ENCODE measurements around the gene NAV2.

The NAV2 gene

GRCh38 chr11:19982774-19983495 is 270.3 kb downstream of the NAV2 start:
- no peak for TF ChIP-seq POLR2AphosphoS5 (IDR thresholded peaks at IDR 0.05; ENCODE audit: borderline replicate concordance, low read depth, low read length)
- no peak for TF ChIP-seq EZH2 (IDR thresholded peaks at IDR 0.05)
- TF ChIP-seq FOXP2 (optimal IDR thresholded peaks at IDR 0.05; ENCODE audit: control extremely low read depth, extremely low read length, insufficient read depth) = no peak

GRCh38 chr11:19984048-19984742 is 271.6 kb downstream of the NAV2 start:
- TF ChIP-seq FOXP2 (optimal IDR thresholded peaks at IDR 0.05; ENCODE audit: control extremely low read depth, extremely low read length, insufficient read depth) (no peak), EZH2 (IDR thresholded peaks at IDR 0.05) (no peak), POLR2AphosphoS5 (IDR thresholded peaks at IDR 0.05; ENCODE audit: borderline replicate concordance, low read depth, low read length) (no peak)
- H3K9ac ChIP-seq (ENCODE audit: insufficient read length) = no peak overlapping the region
- H3K27ac ChIP-seq = no peak overlapping the region
- no peaks in the 10 kb centered on the region for H3K9me3 ChIP-seq (ENCODE audit: low read depth, low read length)
- DNase-seq (ENCODE audit: low read depth, low spot score) = no peak
- H3K4me3 ChIP-seq = no peak overlapping the region
- no peaks in the 10 kb centered on the region for H3K36me3 ChIP-seq (ENCODE audit: insufficient read depth, low read length)

More at GRCh38 chr11:19982774-19983495, 270.3 kb downstream of the NAV2 start:
- H3K9ac ChIP-seq (ENCODE audit: insufficient read length) = no peak overlapping the region
- no peak overlapping the region for H3K4me3 ChIP-seq
- no peak overlapping the region for H3K27ac ChIP-seq
- no peaks in the 10 kb centered on the region for H3K36me3 ChIP-seq (ENCODE audit: insufficient read depth, low read length)
- DNase-seq (ENCODE audit: low read depth, low spot score) = no peak
- no peaks in the 10 kb centered on the region for H3K9me3 ChIP-seq (ENCODE audit: low read depth, low read length)

GRCh38 chr11:19985111-19985510 is 272.5 kb downstream of the NAV2 start:
- H3K27ac ChIP-seq = no peak overlapping the region
- no peak overlapping the region for H3K9ac ChIP-seq (ENCODE audit: insufficient read length)
- H3K9me3 ChIP-seq (ENCODE audit: low read depth, low read length) = no peaks in the 10 kb centered on the region
- H3K36me3 ChIP-seq (ENCODE audit: insufficient read depth, low read length) = no peaks in the 10 kb centered on the region
- H3K4me3 ChIP-seq = no peak overlapping the region
- TF ChIP-seq EZH2 (IDR thresholded peaks at IDR 0.05) (no peak), FOXP2 (optimal IDR thresholded peaks at IDR 0.05; ENCODE audit: control extremely low read depth, extremely low read length, insufficient read depth) (no peak), POLR2AphosphoS5 (IDR thresholded peaks at IDR 0.05; ENCODE audit: borderline replicate concordance, low read depth, low read length) (no peak)
- DNase-seq (ENCODE audit: low read depth, low spot score) = no peak

- H3K36me3 ChIP-seq (ENCODE audit: insufficient read depth, low read length) = no peaks in the 10 kb centered on the region
- H3K27ac ChIP-seq = no peak overlapping the region
- no peak overlapping the region for H3K9ac ChIP-seq (ENCODE audit: insufficient read length)
- no peaks in the 10 kb centered on the region for H3K9me3 ChIP-seq (ENCODE audit: low read depth, low read length)
- TF ChIP-seq POLR2AphosphoS5 (IDR thresholded peaks at IDR 0.05; ENCODE audit: borderline replicate concordance, low read depth, low read length) (no peak), FOXP2 (optimal IDR thresholded peaks at IDR 0.05; ENCODE audit: control extremely low read depth, extremely low read length, insufficient read depth) (no peak), EZH2 (IDR thresholded peaks at IDR 0.05) (no peak)
- no peak overlapping the region for H3K4me3 ChIP-seq
- DNase-seq (ENCODE audit: low read depth, low spot score) = no peak
These were observed 274.7 kb downstream of the NAV2 start for GRCh38 chr11:19987331-19987801.

- Histone ChIP-seq H3K9ac (ENCODE audit: insufficient read length) (no peak overlapping the region), H3K9me3 (ENCODE audit: low read depth, low read length) (no peaks in the 10 kb centered on the region), H3K4me3 (no peak overlapping the region), H3K27ac (no peak overlapping the region), H3K36me3 (ENCODE audit: insufficient read depth, low read length) (no peaks in the 10 kb centered on the region)
- DNase-seq (ENCODE audit: low read depth, low spot score) = no peak
- TF ChIP-seq POLR2AphosphoS5 (IDR thresholded peaks at IDR 0.05; ENCODE audit: borderline replicate concordance, low read depth, low read length) = no peak
- TF ChIP-seq EZH2 (IDR thresholded peaks at IDR 0.05) = no peak
- no peak for TF ChIP-seq FOXP2 (optimal IDR thresholded peaks at IDR 0.05; ENCODE audit: control extremely low read depth, extremely low read length, insufficient read depth)
These were observed 276.0 kb downstream of the NAV2 start for GRCh38 chr11:19988598-19988997.

- H3K27ac ChIP-seq = no peak overlapping the region
- H3K4me3 ChIP-seq = no peak overlapping the region
- TF ChIP-seq FOXP2 (optimal IDR thresholded peaks at IDR 0.05; ENCODE audit: control extremely low read depth, extremely low read length, insufficient read depth) (no peak), EZH2 (IDR thresholded peaks at IDR 0.05) (no peak), POLR2AphosphoS5 (IDR thresholded peaks at IDR 0.05; ENCODE audit: borderline replicate concordance, low read depth, low read length) (no peak)
- no peak overlapping the region for H3K9ac ChIP-seq (ENCODE audit: insufficient read length)
- no peak for DNase-seq (ENCODE audit: low read depth, low spot score)
- H3K9me3 ChIP-seq (ENCODE audit: low read depth, low read length) = no peaks in the 10 kb centered on the region
- H3K36me3 ChIP-seq (ENCODE audit: insufficient read depth, low read length) = no peaks in the 10 kb centered on the region
These were observed 276.6 kb downstream of the NAV2 start for GRCh38 chr11:19989191-19989590.

- Histone ChIP-seq H3K9ac (ENCODE audit: insufficient read length) (no peak overlapping the region), H3K9me3 (ENCODE audit: low read depth, low read length) (no peaks in the 10 kb centered on the region), H3K4me3 (no peak overlapping the region), H3K27ac (no peak overlapping the region), H3K36me3 (ENCODE audit: insufficient read depth, low read length) (no peaks in the 10 kb centered on the region)
- no peak for DNase-seq (ENCODE audit: low read depth, low spot score)
- no peak for TF ChIP-seq FOXP2 (optimal IDR thresholded peaks at IDR 0.05; ENCODE audit: control extremely low read depth, extremely low read length, insufficient read depth)
- TF ChIP-seq POLR2AphosphoS5 (IDR thresholded peaks at IDR 0.05; ENCODE audit: borderline replicate concordance, low read depth, low read length) = no peak
- no peak for TF ChIP-seq EZH2 (IDR thresholded peaks at IDR 0.05)
These were observed 279.5 kb downstream of the NAV2 start for GRCh38 chr11:19992162-19992561.

GRCh38 chr11:19992998-19993397 is 280.4 kb downstream of the NAV2 start:
- TF ChIP-seq FOXP2 (optimal IDR thresholded peaks at IDR 0.05; ENCODE audit: control extremely low read depth, extremely low read length, insufficient read depth) (no peak), POLR2AphosphoS5 (IDR thresholded peaks at IDR 0.05; ENCODE audit: borderline replicate concordance, low read depth, low read length) (no peak), EZH2 (IDR thresholded peaks at IDR 0.05) (no peak)
- H3K36me3 ChIP-seq (ENCODE audit: insufficient read depth, low read length) = no peaks in the 10 kb centered on the region
- H3K4me3 ChIP-seq = no peak overlapping the region
- no peaks in the 10 kb centered on the region for H3K9me3 ChIP-seq (ENCODE audit: low read depth, low read length)
- DNase-seq (ENCODE audit: low read depth, low spot score) = no peak
- H3K9ac ChIP-seq (ENCODE audit: insufficient read length) = no peak overlapping the region
- no peak overlapping the region for H3K27ac ChIP-seq

All from SK-N-MC (cell line).